SK-N-SH treated with all-trans-retinoic acid at 6 μM for 48 hours (cell line): ENCODE data around the gene LCMT1.

ENCODE experiments used
- ATAC-seq: fragments of 200-7000 bp; cut with Tn5 transposase; 3 replicates; pipeline ENCODE4 v1.9.1; 2020; ENCODE audit warnings: mild to moderate bottlenecking, moderate library complexity
- ARNTL ChIP-seq: fragments of 450-650 bp; formaldehyde crosslinking; IDR thresholded peaks from 2 replicates; pipeline ENCODE4 v1.5.0; 2020; ENCODE audit warnings: low read depth, mild to moderate bottlenecking, moderate library complexity, borderline replicate concordance
- CREB5 ChIP-seq: fragments of 250-450 bp; sonication (Bioruptor Pico); IDR thresholded peaks from 2 replicates; pipeline ENCODE4 v1.5.1; 2020; ENCODE audit warnings: low read depth, mild to moderate bottlenecking, moderate library complexity
- CSDC2 ChIP-seq: fragments of 250-450 bp; sonication (Bioruptor Pico); IDR thresholded peaks from 2 replicates; pipeline ENCODE4 v1.5.0; 2020; ENCODE audit warnings: mild to moderate bottlenecking, moderate library complexity
- CSRNP3 ChIP-seq: fragments of 250-450 bp; sonication (Bioruptor Pico); IDR thresholded peaks from 2 replicates; pipeline ENCODE4 v1.5.1; 2021; ENCODE audit warnings: mild to moderate bottlenecking, moderate library complexity
- ESRRG ChIP-seq: fragments of 250-450 bp; sonication (Bioruptor Pico); IDR thresholded peaks from 2 replicates; pipeline ENCODE4 v1.6.1; 2021; ENCODE audit warnings: mild to moderate bottlenecking
- GLIS3 ChIP-seq: fragments of 250-450 bp; sonication (Bioruptor Pico); IDR thresholded peaks from 2 replicates; pipeline ENCODE4 v1.5.0; 2020; ENCODE audit warnings: mild to moderate bottlenecking, moderate library complexity
- ISL1 ChIP-seq: fragments of 250-450 bp; sonication (Bioruptor Pico); IDR thresholded peaks from 2 replicates; pipeline ENCODE4 v2.1.2; 2022; ENCODE audit warnings: mild to moderate bottlenecking, moderate library complexity
- SNAI2 ChIP-seq: fragments of 250-450 bp; sonication (Bioruptor Pico); IDR thresholded peaks from 2 replicates; pipeline ENCODE4 v1.5.0; 2020; ENCODE audit warnings: mild to moderate bottlenecking, moderate library complexity
- TCF4 ChIP-seq: fragments of 250-450 bp; sonication (Bioruptor Pico); IDR thresholded peaks from 2 replicates; pipeline ENCODE4 v1.8.0; 2021; ENCODE audit warnings: mild to moderate bottlenecking, moderate library complexity, borderline replicate concordance
- TOX ChIP-seq: fragments of 250-450 bp; sonication (Bioruptor Pico); IDR thresholded peaks from 2 replicates; pipeline ENCODE4 v1.8.0; 2021; ENCODE audit warnings: mild to moderate bottlenecking, moderate library complexity, borderline replicate concordance
- TSHZ2 ChIP-seq: fragments of 250-450 bp; sonication (Bioruptor Pico); IDR thresholded peaks from 2 replicates; pipeline ENCODE4 v1.5.0; 2020; ENCODE audit warnings: mild to moderate bottlenecking, moderate library complexity
- ZC3H10 ChIP-seq: fragments of 250-450 bp; sonication (Bioruptor Pico); IDR thresholded peaks from 2 replicates; pipeline ENCODE4 v1.5.1; 2021; ENCODE audit warnings: mild to moderate bottlenecking, moderate library complexity
- ZNF565 ChIP-seq: fragments of 450-650 bp; formaldehyde crosslinking; conservative IDR thresholded peaks from 2 replicates; pipeline ENCODE4 v1.5.0; 2020; ENCODE audit warnings: low read depth, mild to moderate bottlenecking, moderate library complexity
- ZNF70 ChIP-seq: fragments of 450-650 bp; formaldehyde crosslinking; IDR thresholded peaks from 2 replicates; pipeline ENCODE4 v1.5.0; 2020; ENCODE audit warnings: mild to moderate bottlenecking, moderate library complexity
- ZNF8 ChIP-seq: fragments of 450-650 bp; formaldehyde crosslinking; IDR thresholded peaks from 2 replicates; pipeline ENCODE4 v1.5.0; 2020; ENCODE audit warnings: mild to moderate bottlenecking, moderate library complexity

LCMT1 gene

DNA sequence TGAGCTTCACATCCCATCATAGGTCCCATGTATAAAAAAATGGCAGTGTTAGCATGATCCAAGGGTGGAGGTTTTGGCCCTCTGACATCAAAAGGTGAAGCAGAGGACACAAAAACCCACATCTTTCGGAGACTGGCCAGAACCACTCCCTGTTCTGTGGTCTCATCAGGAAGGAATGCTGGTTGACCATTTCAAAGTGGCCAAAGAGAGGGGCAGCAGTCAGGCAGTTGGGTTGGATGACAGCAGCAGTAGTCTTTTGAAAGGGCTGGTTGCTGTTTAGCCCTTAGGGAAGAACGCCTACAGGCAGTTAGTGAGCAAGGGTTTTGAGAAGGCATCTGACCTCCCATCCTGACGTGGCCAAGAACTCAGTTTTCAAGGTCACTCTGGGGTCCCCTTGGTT lies 40.5 kb downstream of the LCMT1 start (continued):
- no peak for TF ChIP-seq ARNTL (CRISPR knock-in tag)
- no peak for TF ChIP-seq GLIS3 (CRISPR knock-in tag)
- no peak for TF ChIP-seq ZNF8 (CRISPR knock-in tag)

GRCh38 chr16:25155553-25156460 lies 44.3 kb downstream of the LCMT1 start:
- TF ChIP-seq ARNTL (CRISPR knock-in tag) = no peak
- no peak for TF ChIP-seq ZNF565
- no peak for TF ChIP-seq TSHZ2 (CRISPR knock-in tag)

GRCh38 chr16:25157271-25157875 lies 45.8 kb downstream of the LCMT1 start:
- no peak for ATAC-seq

More at GRCh38 chr16:25155553-25156460, 44.3 kb downstream of the LCMT1 start:
- no peak for ATAC-seq

More at GRCh38 chr16:25157271-25157875, 45.8 kb downstream of the LCMT1 start:
- TF ChIP-seq SNAI2 (CRISPR knock-in tag) (no peak), ARNTL (CRISPR knock-in tag) (no peak), ESRRG (CRISPR knock-in tag) (no peak), CSDC2 (no peak), ZNF8 (CRISPR knock-in tag) (no peak), ZC3H10 (no peak), ISL1 (CRISPR knock-in tag) (no peak), TCF4 (CRISPR knock-in tag) (no peak), CSRNP3 (CRISPR knock-in tag) (no peak), ZNF70 (CRISPR knock-in tag) (no peak), TOX (CRISPR knock-in tag) (no peak), CREB5 (CRISPR knock-in tag) (no peak), TSHZ2 (CRISPR knock-in tag) (no peak)
